Measurements from ENCODE around the gene MSANTD2. TPM values are rescaled to one million over a fixed set of nuclear protein-coding genes. Genes with fewer than 3 reads are reported as not detected.

The MSANTD2 gene
- total RNA-seq, 1 experiment from 2014 or later: 8.2 TPM

GRCh38 chr11:124732230-124732629 is 68.0 kb downstream of the MSANTD2 start:
- no peaks in the 10 kb centered on the region for H3K9me3 ChIP-seq
- H3K27me3 ChIP-seq: peaks cover 2% of the 10 kb centered on the region; the same call in 1 of the 2 replicates
- no peak overlapping the region for H3K4me3 ChIP-seq
- H3K36me3 ChIP-seq: no peaks in the 10 kb centered on the region
- no peak for DNase-seq

GRCh38 chr11:124729571-124729970 is 70.6 kb downstream of the MSANTD2 start:
- no peak for DNase-seq
- H3K27me3 ChIP-seq: 0 out of 2 replicates have a peak, but pooled peaks cover 2% of the 10 kb centered on the region
- H3K36me3 ChIP-seq: no peaks in the 10 kb centered on the region
- no peaks in the 10 kb centered on the region for H3K9me3 ChIP-seq
- H3K4me3 ChIP-seq: no peak overlapping the region

GRCh38 chr11:124728134-124728533 is 72.1 kb downstream of the MSANTD2 start:
- no peaks in the 10 kb centered on the region for H3K36me3 ChIP-seq
- DNase-seq: no peak
- H3K4me3 ChIP-seq: no peak overlapping the region
- H3K9me3 ChIP-seq: no peaks in the 10 kb centered on the region
- H3K27me3 ChIP-seq: peaks cover 7% of the 10 kb centered on the region; the same call in 1 of the 2 replicates

- Histone ChIP-seq H3K4me3 (no peak overlapping the region), H3K36me3 (no peaks in the 10 kb centered on the region), H3K9me3 (no peaks in the 10 kb centered on the region), H3K27me3 (peaks cover 10% of the 10 kb centered on the region; the same call in 1 of the 2 replicates)
- no peak for DNase-seq
Measured at GRCh38 chr11:124727474-124727873, 72.7 kb downstream of the MSANTD2 start.

GRCh38 chr11:124725719-124726105 is 74.5 kb downstream of the MSANTD2 start:
- H3K36me3 ChIP-seq: no peaks in the 10 kb centered on the region
- H3K4me3 ChIP-seq: no peak overlapping the region
- peaks cover 13% of the 10 kb centered on the region for H3K27me3 ChIP-seq
- no peak for DNase-seq
- H3K9me3 ChIP-seq: no peaks in the 10 kb centered on the region

GRCh38 chr11:124724979-124725718 is 75.1 kb downstream of the MSANTD2 start:
- DNase-seq: no peak
- H3K27me3 ChIP-seq: peaks cover 14% of the 10 kb centered on the region
- H3K9me3 ChIP-seq: no peaks in the 10 kb centered on the region
- H3K36me3 ChIP-seq: no peaks in the 10 kb centered on the region
- H3K4me3 ChIP-seq: no peak overlapping the region

GRCh38 chr11:124722176-124722575 is 78.0 kb downstream of the MSANTD2 start:
- H3K9me3 ChIP-seq: no peaks in the 10 kb centered on the region
- peaks cover 28% of the 10 kb centered on the region for H3K27me3 ChIP-seq
- H3K36me3 ChIP-seq: no peaks in the 10 kb centered on the region
- no peak for DNase-seq
- H3K4me3 ChIP-seq: no peak overlapping the region

GRCh38 chr11:124719534-124719933 is 80.7 kb downstream of the MSANTD2 start:
- no peaks in the 10 kb centered on the region for H3K36me3 ChIP-seq
- H3K4me3 ChIP-seq: no peak overlapping the region
- DNase-seq: no peak
- no peaks in the 10 kb centered on the region for H3K9me3 ChIP-seq
- H3K27me3 ChIP-seq: peaks cover 28% of the 10 kb centered on the region

- no peak for DNase-seq
- H3K36me3 ChIP-seq: no peaks in the 10 kb centered on the region
- peaks cover 24% of the 10 kb centered on the region for H3K27me3 ChIP-seq
- H3K4me3 ChIP-seq: no peak overlapping the region
- H3K9me3 ChIP-seq: no peaks in the 10 kb centered on the region
Measured at GRCh38 chr11:124718801-124719200, 81.4 kb downstream of the MSANTD2 start.

- Histone ChIP-seq H3K36me3 (no peaks in the 10 kb centered on the region), H3K4me3 (peak overlapping the region; percentile 19; the same call in 1 of the 2 replicates), H3K9me3 (no peaks in the 10 kb centered on the region), H3K27me3 (peaks cover 22% of the 10 kb centered on the region)
- DNase-seq: peak; percentile 45
Measured at GRCh38 chr11:124717786-124718651, 82.2 kb downstream of the MSANTD2 start.

GRCh38 chr11:124717421-124717785 is 82.8 kb downstream of the MSANTD2 start:
- peak; percentile 5 for DNase-seq
- Histone ChIP-seq H3K27me3 (peaks cover 20% of the 10 kb centered on the region), H3K36me3 (no peaks in the 10 kb centered on the region), H3K4me3 (no peak overlapping the region; the same call in 1 of the 2 replicates), H3K9me3 (no peaks in the 10 kb centered on the region)

GRCh38 chr11:124716591-124716990 is 83.6 kb downstream of the MSANTD2 start:
- H3K27me3 ChIP-seq: peaks cover 20% of the 10 kb centered on the region
- no peak for DNase-seq

More at GRCh38 chr11:124716591-124716990, 83.6 kb downstream of the MSANTD2 start:
- H3K36me3 ChIP-seq: no peaks in the 10 kb centered on the region
- no peak overlapping the region for H3K4me3 ChIP-seq
- no peaks in the 10 kb centered on the region for H3K9me3 ChIP-seq

Other genes starting within 250 kb of the MSANTD2 start
- gene OR8A1, start 230.4 kb downstream of the MSANTD2 start, total RNA-seq (2014; rRNA removed; shearing (Covaris generic); ENCODE audit: low replicate concordance): not detected in 2 replicates
- not detected in 2 replicates for gene PANX3, start 189.0 kb downstream of the MSANTD2 start, total RNA-seq (2014; rRNA removed; shearing (Covaris generic); ENCODE audit: low replicate concordance)
- 13.2 and 24.9 TPM in 2 replicates for gene TBRG1, start 177.5 kb downstream of the MSANTD2 start, total RNA-seq (2014; rRNA removed; shearing (Covaris generic); ENCODE audit: low replicate concordance)
- 2.8 and 4.6 TPM in 2 replicates for gene SIAE, start 126.7 kb downstream of the MSANTD2 start, total RNA-seq (2014; rRNA removed; shearing (Covaris generic); ENCODE audit: low replicate concordance)
- 19.0 and 32.4 TPM in 2 replicates for gene SPA17, start 126.5 kb downstream of the MSANTD2 start, total RNA-seq (2014; rRNA removed; shearing (Covaris generic); ENCODE audit: low replicate concordance)
- 0.23 TPM in 1 of 2 replicates, not detected in the other for gene NRGN, start 60.5 kb downstream of the MSANTD2 start, total RNA-seq (2014; rRNA removed; shearing (Covaris generic); ENCODE audit: low replicate concordance)
- not detected in 2 replicates for gene VSIG2, start 48.2 kb downstream of the MSANTD2 start, total RNA-seq (2014; rRNA removed; shearing (Covaris generic); ENCODE audit: low replicate concordance)
- not detected in 2 replicates for gene ESAM, start 38.1 kb downstream of the MSANTD2 start, total RNA-seq (2014; rRNA removed; shearing (Covaris generic); ENCODE audit: low replicate concordance)
- 19.3 and 21.5 TPM in 2 replicates for gene ROBO3, start 65.0 kb upstream of the MSANTD2 start, total RNA-seq (2014; rRNA removed; shearing (Covaris generic); ENCODE audit: low replicate concordance)
- 7.4 and 13.7 TPM in 2 replicates for gene ROBO4, start 97.5 kb upstream of the MSANTD2 start, total RNA-seq (2014; rRNA removed; shearing (Covaris generic); ENCODE audit: low replicate concordance)
- not detected in 2 replicates for gene HEPN1, start 118.8 kb upstream of the MSANTD2 start, total RNA-seq (2014; rRNA removed; shearing (Covaris generic); ENCODE audit: low replicate concordance)
- gene HEPACAM, start 135.6 kb upstream of the MSANTD2 start, total RNA-seq (2014; rRNA removed; shearing (Covaris generic); ENCODE audit: low replicate concordance): not detected in 2 replicates
- 1.5 and 3.9 TPM in 2 replicates for gene CCDC15, start 153.8 kb upstream of the MSANTD2 start, total RNA-seq (2014; rRNA removed; shearing (Covaris generic); ENCODE audit: low replicate concordance)

Data from MG63 (cell line).